GM19395 (cell line): ENCODE data around the gene TNNC1.

ENCODE experiments used
- ATAC-seq: cut with Tn5 transposase; IDR thresholded peaks from one replicate; pipeline ENCODE4 v1.9.1; 2021; ENCODE audit warnings: mild to moderate bottlenecking, moderate library complexity; ENCODE audit not compliant: unreplicated experiment

Gene TNNC1

DNA sequence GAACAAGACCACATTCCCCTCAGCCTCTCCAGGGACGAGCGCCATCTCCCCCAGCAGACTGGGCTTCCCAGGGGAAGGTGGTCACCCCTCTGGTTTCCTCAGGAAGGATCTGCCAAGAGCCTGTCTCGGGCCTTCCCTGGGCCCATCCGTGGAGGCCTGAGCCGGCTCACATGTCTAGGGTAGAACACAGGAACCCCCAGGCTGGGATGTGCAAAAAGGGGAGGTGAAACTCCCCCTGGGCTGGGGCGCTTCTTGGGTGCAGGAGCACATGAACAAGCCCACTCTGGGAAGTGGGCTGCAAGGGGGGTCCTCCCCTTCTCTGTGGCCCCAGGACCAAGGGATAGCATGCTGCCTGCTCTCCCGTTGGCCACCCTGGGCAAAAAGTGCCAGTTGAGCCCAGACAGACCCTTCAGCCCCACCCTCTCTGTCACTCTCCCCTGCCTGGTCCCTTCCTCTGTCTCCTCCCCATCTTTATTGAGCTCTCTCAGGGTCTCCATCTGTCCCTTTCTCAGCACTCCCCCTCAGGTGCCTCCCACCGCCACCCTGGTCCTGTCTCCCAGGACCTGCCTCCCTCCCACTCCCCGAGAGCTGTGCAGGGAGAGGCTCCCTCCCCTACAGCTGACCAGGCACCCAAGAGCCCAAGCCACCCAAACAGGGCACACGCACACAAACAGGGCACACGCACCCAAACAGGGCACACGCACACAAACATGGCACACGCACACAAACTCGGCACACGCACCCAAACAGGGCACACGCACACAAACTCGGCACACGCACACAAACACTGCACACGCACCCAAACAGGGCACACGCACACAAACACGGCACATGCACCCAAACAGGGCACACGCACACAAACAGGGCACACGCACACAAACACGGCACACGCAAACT, 9.8 kb downstream of the TNNC1 start:
- ATAC-seq = no peak

DNA sequence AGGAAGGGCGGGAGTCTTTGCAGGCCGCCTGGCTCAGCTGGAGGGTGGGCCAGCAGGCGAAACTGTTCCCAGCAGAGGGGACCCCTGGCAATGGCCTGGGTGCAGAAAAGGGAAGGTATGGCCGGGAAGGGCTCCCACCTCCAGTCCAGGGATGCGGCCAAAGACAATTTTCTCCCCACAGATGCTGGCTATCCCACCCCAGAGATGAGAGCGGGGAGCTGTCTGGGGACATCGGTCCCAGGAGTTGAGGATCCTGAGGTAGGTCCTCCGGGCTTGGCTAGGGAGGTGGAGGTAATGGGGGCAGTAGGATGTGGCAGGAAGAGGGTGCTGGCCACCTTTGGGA, 10.6 kb downstream of the TNNC1 start:
- ATAC-seq = no peak

DNA sequence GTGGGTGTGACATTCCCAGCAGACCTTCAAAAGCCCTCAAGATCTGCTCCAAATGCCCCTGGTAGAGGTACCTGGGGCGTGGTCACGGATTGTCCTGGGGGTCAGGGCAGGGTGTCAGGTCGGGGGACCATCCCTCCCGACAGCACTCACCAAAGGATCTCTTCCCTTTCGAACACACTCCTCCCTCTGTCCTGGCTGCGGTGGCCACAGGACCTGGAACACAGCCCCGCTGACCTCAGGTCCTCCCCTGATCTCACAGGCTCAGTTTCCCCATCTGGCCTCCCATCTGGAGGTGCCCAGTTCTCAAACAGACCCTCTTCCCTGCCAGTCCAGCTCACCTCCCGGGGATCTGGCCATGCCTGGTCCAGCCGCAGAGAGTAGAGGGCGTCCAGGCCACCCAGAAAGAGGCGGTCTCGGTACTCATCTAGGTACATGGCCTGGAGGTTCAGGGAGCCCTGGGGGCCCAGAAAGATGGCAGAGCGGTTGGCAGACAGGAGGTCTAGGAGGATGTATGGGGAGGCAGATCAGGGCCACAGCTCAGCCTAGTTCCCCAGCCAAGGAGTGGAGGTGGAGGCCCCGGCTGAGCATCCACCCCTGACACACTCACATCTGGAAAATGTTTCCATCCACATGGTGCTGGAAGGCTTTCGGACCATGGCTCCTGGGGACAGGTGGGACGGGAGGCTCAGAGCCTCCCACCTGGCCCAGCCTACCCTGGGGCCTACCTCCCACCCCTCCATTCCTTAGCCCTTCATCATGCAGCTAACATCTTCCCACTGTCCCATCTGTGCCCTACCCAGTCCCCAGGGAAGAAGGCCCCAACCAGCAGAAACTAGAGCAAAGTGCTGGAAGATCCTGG, 11.2 kb downstream of the TNNC1 start:
- no peak for ATAC-seq

DNA sequence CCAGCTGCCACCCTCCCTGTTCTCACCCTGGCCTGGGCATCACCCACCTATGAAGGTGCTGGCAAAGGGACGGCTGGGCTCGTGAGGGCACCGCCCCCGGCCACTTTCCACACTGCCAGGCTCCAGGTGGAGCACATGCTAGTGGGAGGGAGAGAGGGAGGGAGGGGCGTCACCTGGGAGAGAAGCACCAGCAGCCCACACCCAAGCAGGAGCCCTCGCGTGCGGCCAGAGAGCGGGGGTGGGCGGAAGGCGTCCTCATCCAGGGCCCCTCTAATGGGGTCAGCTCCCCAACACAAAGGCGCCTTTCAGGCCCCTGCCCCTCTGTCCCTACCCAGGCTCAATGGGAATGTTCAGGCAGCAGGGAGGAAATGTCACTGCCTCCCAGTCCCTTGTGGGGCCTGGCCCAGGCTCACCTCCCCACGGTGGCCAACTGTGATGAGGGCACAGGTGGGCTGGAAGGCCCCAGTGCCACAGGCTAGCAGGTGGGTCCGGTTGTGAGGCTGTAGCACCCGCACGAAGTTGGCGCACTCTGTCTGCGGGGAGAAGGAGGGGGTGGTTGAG, 12.0 kb downstream of the TNNC1 start:
- no peak for ATAC-seq

DNA sequence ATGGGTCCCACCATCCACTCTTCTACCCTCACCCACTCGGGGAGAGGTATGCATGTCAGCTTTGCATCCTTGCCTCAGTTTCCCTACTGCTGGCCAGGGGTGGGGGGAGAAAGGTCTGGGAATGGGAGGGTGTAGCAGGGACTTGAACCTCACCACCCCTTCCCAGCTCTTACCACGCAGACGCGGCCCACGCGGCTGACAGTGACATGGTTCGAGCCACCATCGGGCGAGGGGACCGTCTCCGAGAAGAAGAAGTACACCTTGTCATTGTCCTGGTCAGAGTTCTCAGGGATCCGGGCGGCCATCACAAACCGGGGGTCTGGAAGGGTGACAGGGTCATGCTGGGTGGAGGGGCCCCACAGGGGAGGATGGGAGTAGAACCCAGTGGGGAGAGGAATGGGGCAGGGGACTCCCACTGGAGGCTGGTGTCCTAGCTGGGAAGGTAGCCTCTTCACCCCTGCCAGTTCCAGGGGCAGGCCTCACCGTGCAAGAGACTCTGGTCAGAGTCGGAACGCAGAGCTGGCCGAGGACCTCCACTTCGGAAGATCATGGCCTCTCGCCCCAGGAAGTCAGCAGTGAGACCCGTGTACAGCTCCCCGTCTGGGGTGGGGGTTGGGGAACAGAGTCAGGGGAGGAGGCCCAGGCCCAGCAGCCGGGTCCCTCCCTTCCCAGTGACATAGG, 12.6 kb downstream of the TNNC1 start:
- ATAC-seq = no peak

DNA sequence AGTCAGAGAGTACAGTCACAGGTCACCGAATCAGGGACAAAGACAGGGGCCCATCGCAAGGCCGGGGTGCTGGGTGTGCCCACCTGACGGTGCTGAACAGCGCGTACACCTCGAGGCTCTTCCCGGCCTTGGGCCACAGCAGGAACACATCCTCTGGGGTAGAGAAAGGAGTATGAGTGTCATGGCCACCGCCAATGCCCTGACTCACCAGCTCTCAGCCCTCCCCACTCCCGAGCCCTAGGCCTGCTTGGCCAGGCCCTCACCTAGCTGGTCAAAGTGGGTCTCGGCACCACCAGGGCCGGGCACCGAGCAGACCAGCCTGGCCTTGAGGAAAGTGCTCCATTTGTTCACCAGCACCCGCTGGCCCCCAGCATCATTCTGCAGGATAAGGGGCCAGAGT, 13.2 kb downstream of the TNNC1 start:
- no peak for ATAC-seq

DNA sequence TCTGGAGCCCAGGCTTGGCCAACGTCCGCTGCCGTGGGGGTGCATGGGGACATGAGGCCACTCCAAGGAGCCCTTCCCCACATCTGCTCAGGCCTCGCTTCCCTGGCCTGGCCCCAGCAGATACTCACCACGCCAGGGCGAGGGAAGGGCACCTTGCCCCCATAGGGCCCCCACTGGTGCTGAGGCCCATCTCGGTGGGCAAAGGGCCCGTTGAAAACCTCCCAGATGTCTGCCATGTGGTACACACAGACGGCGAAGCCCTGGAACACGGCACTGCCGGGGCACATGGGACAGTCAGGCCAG, 13.6 kb downstream of the TNNC1 start:
- ATAC-seq = no peak

DNA sequence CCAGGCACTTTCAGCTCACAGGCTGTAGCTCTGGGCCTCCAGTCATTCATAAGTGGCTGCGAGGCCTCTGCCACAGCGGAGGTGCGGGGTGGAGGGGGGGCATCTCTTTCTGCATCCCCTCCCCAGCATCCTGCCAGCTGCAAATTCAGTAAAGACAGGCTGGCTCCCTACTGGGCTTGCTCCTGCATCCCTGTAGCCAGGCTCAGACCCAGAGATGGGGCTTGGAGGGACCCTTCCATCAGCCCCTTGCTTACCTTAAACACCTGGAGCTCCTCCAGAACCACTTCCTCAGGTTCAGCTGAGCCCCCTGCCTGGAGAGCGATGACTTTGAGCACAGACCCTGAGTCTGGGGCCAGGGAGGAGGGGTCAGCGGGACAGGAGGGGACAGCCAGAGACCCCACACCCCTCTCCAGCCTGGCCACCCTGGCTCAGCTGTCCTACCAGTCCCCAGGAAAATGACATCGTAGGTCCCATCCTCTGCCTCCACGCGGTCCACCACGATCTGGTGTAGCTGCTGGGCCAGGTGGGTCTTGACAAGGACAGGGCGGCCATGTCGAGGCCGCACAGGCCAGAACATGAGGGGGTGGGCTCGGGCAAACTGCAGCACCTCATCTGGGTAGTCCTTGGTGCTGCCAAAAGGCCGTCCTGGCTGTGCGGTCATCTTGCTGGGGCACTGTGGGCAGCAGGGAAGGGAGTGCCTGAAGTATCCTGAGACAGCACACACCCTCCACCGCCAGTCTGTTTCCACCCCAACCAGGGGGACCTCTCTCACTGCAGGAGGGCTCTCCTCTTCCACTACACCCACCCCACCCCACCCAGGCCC, 14.2 kb downstream of the TNNC1 start:
- ATAC-seq = no peak

DNA sequence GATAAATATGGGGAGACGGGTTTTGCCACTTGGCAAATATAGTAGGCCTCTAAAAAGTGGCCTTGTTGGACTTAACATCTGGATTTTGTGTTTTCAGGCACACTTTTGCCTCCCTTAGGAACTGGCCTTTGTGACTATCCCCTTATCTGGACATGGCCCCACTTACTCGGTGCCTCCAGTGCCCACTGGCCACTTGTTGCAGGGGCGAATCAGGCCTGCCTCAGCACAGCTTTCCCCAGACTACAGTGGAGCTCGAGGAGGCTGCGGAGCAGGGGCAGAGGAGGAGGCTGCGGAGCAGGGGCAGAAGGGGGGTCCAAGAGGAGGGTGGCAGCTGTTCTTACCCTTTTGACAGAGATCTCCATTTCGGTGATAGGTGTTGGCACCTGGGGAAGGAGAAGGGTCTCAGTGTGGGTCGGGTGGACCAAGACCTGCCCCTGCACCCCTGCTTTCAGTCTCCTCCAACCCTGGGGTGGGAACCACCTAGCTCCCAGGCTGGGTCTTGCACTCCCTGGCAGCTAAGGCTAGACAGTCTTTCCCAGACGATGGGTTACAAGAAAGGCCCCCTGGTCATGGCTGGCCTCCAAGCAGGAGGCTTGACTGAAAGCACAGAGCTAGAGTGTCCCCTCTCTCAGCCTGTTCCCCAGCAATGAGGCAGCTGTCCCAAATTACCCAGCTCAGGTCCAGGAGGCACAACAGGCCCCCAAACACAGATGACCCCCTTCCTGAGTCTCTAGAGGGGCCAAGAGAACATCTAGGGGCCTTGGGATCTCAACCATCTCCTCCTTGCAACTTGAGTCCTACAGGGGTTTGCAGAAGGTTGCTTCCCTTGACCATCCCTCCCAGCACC, 15.0 kb downstream of the TNNC1 start:
- no peak for ATAC-seq

DNA sequence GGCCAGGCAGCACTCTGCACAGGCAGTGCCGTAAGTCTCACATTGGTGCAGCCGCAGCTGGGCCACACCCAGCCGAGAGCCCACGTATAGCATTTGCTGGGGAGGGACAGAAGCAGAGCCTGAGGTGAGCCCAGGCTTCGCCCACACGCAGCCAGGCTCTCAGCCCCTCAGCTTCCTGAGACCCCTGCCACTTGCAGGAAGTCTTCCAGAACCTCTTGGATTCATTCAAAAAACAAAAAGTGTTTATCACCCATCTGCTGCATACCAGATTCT, 15.8 kb downstream of the TNNC1 start:
- ATAC-seq = no peak

DNA sequence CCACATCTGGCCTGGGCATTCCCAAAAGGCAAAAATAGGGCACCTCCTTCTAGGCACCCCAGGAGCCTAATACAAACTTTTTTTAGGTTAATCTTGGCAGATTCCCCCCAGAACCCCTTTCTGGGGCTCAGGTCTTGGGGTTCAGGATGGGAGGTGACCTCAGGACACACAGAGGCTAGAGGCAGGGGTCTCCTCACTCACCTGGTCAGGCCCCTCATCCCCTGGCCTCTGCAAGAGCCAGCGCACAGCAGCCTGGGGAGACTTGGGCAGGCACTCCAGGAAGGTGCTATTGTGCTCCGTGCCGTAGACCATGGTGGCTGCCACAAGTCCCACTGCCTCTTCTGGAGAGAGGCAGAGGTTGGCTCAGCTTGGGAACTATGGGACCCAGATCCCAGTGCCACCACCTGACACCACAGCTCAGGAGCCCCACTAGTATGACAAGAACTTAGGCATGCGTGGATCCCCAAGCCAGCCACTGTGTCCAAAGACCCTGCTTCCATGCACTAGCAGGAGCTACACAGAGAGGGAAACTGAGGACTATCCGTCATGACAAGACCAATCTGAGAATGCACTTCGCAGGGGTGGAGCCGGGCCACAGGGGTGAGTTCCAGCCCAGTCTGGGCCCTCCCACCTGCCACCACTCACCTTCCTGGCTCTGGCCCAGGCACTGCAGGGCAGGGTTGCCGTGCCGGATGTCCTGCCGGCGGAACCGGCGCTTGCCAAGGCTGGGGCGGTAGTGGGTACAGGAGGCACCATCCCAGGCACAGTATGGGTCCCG, 16.3 kb downstream of the TNNC1 start:
- ATAC-seq = no peak

DNA sequence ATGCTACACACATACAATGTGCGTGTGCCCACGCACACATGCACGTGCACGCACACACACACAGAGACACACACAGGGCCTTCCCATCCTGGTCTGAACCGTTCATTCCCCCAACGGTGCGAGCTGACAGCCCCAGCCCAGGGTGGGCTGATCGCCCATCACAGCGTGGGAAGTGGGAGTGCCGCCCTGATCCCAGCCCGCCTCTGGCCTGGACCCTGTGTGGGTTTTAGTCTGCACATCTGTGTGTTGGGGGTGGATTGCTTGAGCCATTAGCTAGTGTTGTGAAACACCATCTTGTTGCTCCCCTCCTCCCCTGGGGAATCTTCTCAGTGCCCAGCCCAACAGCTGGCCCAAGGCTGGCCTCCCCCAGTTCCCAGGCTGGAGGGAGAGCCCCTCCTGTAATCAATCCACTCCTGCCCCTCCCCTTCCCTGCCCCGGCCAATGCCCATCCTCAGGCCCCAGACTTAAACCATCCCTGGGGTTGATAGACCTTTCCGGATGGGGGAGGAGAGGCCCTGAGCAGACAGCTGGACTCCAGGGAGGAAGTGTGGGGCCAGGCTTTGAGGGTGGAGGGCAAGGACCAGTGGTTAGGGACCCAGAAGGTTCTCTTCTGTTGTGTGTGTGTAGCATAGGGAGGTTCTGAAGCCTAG, 17.2 kb downstream of the TNNC1 start:
- ATAC-seq = no peak

DNA sequence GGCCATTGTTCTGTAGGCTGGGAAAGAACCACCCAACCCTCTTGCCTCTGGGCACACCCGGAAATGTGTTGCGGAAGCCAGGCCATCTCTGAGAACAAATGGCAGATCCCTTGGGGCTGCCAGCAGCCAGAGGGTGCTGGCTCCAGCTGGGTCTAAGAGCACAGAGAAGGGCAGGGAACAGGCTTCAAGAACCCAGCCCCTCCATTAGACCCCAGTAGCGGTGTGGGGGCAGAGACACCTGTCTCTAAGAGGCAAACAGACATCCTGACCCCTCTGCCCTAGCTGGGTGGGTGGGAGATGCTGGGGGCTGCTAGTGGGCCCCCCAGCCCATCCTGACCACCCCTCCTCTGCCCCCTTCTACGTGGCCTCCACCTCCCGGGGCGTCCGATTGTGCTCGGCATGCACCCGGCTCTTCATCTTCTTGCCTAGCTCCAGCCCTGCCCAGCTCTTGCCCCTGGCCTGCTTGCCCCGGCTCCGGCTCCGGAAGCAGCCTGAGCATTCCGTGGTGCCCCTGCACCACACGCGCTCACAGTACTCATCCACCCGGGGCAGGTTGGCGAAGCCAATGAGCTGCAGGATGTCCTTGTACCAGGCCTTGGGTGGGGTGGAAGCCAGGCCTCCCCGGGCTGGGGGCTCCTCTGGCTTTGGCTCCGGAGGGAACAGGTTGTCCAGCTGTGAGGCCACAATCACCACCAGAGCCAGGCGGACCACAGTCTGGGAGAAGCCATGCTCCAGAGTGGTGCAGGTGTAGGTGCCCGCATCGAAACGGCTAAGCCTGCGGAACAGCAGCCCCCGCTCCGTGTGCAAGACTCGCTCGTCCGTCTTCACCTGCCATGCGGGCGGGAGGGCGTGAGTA, 18.4 kb downstream of the TNNC1 start:
- no peak for ATAC-seq

DNA sequence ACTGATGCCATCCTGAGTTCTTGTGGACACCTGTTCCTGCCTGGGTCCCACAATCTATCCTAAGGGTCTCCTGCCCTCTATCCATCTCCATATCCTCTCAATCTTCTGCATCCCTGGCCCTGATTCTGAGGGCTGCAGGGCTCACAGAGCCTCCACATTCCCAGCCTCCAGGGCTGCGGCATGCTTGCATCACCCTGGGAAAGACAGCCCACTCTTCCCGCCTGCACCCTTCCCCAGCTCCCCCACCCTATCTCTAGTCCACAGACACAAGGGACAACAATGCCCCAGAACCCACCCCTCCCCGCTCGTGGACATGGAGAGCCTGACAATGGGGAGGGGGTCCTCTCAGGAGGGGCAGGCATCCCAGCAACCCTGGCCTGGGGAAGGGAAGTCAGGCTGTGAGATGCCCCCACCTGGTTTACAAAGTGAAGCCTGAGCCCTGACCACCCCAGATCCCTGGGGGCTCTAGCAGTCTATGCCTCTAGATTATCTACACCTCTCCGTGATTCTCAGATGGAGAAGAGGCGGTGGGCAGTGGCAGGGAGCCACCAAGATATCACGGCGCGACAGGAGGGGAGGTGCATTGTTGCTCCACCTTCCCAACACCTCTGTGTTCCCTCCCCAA, 19.2 kb downstream of the TNNC1 start:
- no peak for ATAC-seq

DNA sequence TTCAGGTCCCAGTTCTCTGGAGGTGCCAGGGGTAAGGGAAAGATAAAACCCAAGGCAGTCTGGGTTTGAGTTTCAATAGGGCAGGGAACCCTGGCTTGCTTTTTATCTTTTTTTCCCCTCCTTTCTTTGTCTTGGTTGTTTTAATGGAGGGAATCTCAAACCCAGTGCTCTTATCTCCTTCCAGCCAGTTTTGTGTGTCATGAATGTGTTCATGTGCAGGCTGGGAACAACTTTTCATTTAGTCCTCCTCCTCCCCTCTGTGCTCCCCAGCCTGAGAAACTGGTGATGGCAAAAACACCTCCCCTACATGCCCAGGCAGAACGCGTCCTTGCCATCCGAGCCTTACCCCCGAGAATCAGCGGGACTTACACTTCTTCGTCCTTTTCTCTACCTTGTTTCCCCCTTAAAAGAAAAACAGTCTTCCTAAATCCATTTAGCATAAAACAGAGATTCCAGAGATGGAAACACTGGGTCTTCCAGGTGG, 19.8 kb downstream of the TNNC1 start:
- ATAC-seq = no peak

DNA sequence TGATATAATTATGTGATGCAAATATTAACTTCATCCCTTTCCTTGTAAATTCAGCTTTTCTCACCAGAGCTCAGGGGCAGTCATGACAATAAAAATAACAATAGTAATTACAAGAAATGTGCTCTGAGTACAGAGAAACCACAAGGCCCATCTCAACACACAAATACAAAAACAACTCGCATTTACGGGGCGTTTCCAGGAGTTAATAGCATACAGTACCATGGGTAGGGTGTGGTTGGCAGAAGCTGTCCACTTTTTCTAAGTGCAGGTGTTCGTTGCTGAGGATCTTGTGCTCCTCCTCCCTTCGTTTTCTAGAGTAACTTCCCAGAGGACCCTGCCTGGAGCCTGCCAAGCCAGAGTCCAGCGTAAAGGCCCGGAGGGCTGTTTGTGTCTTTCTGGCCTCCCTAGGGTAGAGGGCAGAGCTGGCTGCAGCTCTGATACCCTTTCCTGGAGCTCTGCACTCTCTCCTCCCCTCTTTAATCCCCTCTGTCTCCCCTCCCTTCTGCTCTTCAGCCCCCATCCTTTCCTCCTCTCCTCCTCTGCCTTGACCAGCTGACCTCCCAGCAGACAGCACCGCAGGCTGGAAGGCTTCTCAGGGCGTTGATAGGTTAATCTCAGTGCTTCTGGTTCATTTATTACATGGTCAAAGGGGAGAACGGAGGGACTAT, 20.4 kb downstream of the TNNC1 start:
- no peak for ATAC-seq

DNA sequence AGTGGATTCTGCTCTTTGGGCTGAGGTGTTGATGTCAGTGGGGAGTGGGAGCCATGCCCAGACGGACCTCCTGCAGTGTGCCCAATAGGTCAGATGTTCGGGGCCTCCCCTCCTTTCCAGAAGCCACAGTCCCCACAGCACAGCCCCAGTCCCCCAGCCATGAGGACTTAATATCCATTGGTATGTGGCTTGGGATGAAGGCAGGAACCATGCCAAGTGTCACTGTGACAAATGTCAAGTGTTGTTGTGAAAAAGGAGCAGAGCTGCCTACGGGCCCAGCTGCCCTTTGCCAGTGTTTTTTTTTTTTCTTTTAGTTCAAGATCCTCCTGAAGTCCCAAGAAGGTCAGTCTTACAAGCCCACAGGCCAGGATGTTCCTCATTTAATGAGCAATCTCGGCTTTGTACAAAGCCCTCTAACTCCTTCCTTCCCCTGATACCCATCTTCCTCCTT, 21.1 kb downstream of the TNNC1 start:
- ATAC-seq = no peak
